Measurements from ENCODE around the gene ZNF470. TPM values are rescaled to one million over a fixed set of nuclear protein-coding genes. Genes with fewer than 3 reads are reported as not detected.

The ZNF470 gene
- total RNA-seq: 1 to 10 TPM; 6.7 to 8.1 TPM
- 4.6 TPM for polyA plus RNA-seq (2013, experiment 1 of 2)
- 4.8 TPM for polyA plus RNA-seq (2013, experiment 2 of 2)
- long read RNA-seq, experiment 1, full-length matches to known transcripts: 1 of 4 reads
- long read RNA-seq, experiment 1, partial matches to known transcripts: 0 of 4 reads
- long read RNA-seq, experiment 1, other reads (novel, unspliced or antisense): 3 of 4 reads
- long read RNA-seq, experiment 2, full-length matches to known transcripts: 6 of 11 reads
- long read RNA-seq, experiment 2, partial matches to known transcripts: 2 of 11 reads
- long read RNA-seq, experiment 2, other reads (novel, unspliced or antisense): 3 of 11 reads
- long read RNA-seq, experiment 3, full-length matches to known transcripts: 15 of 18 reads
- long read RNA-seq, experiment 3, partial matches to known transcripts: 1 of 18 reads
- long read RNA-seq, experiment 3, other reads (novel, unspliced or antisense): 2 of 18 reads
- long read RNA-seq, experiment 4, full-length matches to known transcripts: 2 of 5 reads
- long read RNA-seq, experiment 4, partial matches to known transcripts: 0 of 5 reads
- long read RNA-seq, experiment 4, other reads (novel, unspliced or antisense): 3 of 5 reads

DNA sequence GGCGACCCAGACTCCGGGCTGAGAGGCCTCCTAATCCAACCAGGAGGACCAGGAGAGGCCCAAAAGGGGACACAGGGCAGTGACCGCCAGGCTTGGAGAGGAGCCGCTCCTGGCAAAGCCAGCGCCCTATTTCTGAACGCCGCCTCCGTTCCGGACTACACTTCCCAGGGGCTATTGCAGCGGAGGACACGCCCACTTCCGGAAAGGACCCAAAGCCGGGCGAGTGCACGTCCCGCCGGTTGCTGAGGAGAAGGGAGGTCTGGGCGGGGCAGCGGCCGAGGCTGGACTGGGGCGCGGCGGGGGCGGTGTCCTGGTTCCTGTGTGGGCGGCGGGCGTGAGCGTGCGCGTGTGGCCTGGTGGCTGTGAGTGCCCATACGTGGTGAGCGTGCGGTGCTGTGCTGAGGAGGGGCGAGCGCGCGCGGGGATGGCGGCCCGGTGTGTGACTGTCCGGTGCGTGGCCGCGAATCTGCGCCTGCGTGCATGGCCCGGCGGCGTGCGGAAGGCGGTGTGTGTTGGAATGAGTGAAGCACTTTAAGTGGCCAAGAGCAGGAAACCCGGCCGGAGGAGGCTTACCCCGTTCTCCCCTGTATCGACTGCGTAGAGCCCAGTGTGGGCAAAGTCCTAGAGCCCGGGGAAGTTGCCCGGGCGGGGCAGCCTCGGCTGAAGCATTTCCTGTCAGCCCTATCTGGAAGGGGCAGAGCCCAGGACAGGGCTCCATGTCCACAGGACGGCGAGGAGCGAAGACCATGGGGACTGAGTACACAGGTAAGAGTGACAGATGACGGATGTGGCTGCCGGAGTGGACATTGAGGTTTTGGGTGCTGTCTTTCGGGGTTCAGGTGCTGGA is at the start of gene ZNF470:
Gene ZNF470, plus strand, starts transcription at position 195 of the 847 bp plus-strand sequence. CDS start 2,844 bp downstream, outside the sequence.
- Mint-ChIP-seq H3K36me3 (ENCODE audit: low read depth) (peaks cover 62% of the 10 kb centered on the region), H3K27ac (peak within 1 kb of the TSS; percentile 90)

DNA sequence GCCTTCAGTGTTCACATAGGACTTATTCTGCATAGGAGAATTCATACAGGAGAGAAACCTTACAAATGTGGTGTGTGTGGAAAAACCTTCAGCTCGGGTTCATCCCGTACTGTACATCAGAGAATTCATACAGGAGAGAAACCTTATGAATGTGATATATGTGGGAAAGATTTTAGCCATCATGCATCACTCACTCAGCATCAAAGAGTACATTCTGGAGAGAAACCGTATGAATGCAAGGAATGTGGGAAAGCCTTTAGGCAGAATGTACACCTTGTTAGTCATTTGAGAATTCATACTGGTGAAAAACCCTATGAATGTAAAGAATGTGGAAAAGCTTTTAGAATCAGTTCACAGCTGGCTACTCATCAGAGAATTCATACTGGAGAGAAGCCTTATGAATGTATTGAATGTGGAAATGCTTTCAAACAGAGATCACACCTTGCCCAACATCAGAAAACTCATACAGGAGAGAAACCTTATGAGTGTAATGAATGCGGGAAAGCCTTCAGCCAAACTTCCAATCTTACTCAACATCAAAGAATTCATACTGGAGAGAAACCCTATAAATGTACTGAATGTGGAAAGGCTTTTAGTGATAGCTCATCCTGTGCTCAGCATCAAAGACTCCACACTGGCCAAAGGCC is 41.9 kb upstream of the ZNF470 start:
- H3K27me3 Mint-ChIP-seq (ENCODE audit: insufficient read depth): no peaks in the 10 kb centered on the region
- peaks cover 96% of the 10 kb centered on the region for H3K9me3 ChIP-seq (ENCODE audit: control insufficient read depth, low read length)
- no peaks in the 10 kb centered on the region for H3K27me3 ChIP-seq (ENCODE audit: control insufficient read depth, insufficient read depth, low read length, poor library complexity, severe bottlenecking)
- TF ChIP-seq, protein P1, sequence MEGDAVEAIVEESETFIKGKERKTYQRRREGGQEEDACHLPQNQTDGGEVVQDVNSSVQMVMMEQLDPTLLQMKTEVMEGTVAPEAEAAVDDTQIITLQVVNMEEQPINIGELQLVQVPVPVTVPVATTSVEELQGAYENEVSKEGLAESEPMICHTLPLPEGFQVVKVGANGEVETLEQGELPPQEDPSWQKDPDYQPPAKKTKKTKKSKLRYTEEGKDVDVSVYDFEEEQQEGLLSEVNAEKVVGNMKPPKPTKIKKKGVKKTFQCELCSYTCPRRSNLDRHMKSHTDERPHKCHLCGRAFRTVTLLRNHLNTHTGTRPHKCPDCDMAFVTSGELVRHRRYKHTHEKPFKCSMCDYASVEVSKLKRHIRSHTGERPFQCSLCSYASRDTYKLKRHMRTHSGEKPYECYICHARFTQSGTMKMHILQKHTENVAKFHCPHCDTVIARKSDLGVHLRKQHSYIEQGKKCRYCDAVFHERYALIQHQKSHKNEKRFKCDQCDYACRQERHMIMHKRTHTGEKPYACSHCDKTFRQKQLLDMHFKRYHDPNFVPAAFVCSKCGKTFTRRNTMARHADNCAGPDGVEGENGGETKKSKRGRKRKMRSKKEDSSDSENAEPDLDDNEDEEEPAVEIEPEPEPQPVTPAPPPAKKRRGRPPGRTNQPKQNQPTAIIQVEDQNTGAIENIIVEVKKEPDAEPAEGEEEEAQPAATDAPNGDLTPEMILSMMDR (conservative IDR thresholded peaks at IDR 0.05): no peak
- no peak overlapping the region for H3K9ac ChIP-seq (ENCODE audit: extremely low read depth, low read length, poor library complexity, severe bottlenecking)
- DNase-seq: no peak
- no peaks in the 10 kb centered on the region for H3K36me3 ChIP-seq (ENCODE audit: control insufficient read depth, insufficient read depth, low read length)
- WGBS, 2 experiments (ENCODE audit: insufficient coverage in 1 of 2, insufficient read length in 1 of 2): 85 to 100% methylated on average over 2 to 3 of the region's 4 CpGs
- H3K9me3 Mint-ChIP-seq: peaks cover 98% of the 10 kb centered on the region
- no peaks in the 10 kb centered on the region for H3K4me1 ChIP-seq (ENCODE audit: control insufficient read depth, insufficient read depth, low read length)
- H3K27ac Mint-ChIP-seq: no peak overlapping the region
- no peak overlapping the region for H3K4me3 Mint-ChIP-seq
- no peak overlapping the region for H3K27ac ChIP-seq (ENCODE audit: low read depth, low read length)
- H3K4me1 Mint-ChIP-seq: no peaks in the 10 kb centered on the region
- peak overlapping the region; percentile 67 for H3K4me3 ChIP-seq (ENCODE audit: low read length)
- peaks cover 3% of the 10 kb centered on the region for H3K36me3 Mint-ChIP-seq (ENCODE audit: low read depth)

More for the DNA sequence above, at the start of gene ZNF470:
- H3K36me3 ChIP-seq (ENCODE audit: control insufficient read depth, insufficient read depth, low read length): peaks cover 37% of the 10 kb centered on the region
- no peaks in the 10 kb centered on the region for H3K27me3 Mint-ChIP-seq (ENCODE audit: insufficient read depth)
- no peaks in the 10 kb centered on the region for H3K4me1 Mint-ChIP-seq
- TF ChIP-seq, protein P1 (conservative IDR thresholded peaks at IDR 0.05): no peak
- peaks cover 87% of the 10 kb centered on the region for H3K9me3 ChIP-seq (ENCODE audit: control insufficient read depth, low read length)
- H3K4me1 ChIP-seq (ENCODE audit: control insufficient read depth, insufficient read depth, low read length): no peaks in the 10 kb centered on the region
- H3K4me3 Mint-ChIP-seq: peak within 1 kb of the TSS; percentile 98
- peak within 1 kb of the TSS; percentile 90 for H3K4me3 ChIP-seq (ENCODE audit: low read length)
- DNase-seq: peak; percentile 96
- H3K27me3 ChIP-seq (ENCODE audit: control insufficient read depth, insufficient read depth, low read length, poor library complexity, severe bottlenecking): no peaks in the 10 kb centered on the region
- WGBS, 2 experiments (ENCODE audit: insufficient coverage in 1 of 2, insufficient read length in 1 of 2): 6 to 19% methylated on average over 17 to 66 of the region's 66 CpGs
- peaks cover 92% of the 10 kb centered on the region for H3K9me3 Mint-ChIP-seq
- no peak within 1 kb of the TSS for H3K27ac ChIP-seq (ENCODE audit: low read depth, low read length)
- no peak within 1 kb of the TSS for H3K9ac ChIP-seq (ENCODE audit: extremely low read depth, low read length, poor library complexity, severe bottlenecking)

DNA sequence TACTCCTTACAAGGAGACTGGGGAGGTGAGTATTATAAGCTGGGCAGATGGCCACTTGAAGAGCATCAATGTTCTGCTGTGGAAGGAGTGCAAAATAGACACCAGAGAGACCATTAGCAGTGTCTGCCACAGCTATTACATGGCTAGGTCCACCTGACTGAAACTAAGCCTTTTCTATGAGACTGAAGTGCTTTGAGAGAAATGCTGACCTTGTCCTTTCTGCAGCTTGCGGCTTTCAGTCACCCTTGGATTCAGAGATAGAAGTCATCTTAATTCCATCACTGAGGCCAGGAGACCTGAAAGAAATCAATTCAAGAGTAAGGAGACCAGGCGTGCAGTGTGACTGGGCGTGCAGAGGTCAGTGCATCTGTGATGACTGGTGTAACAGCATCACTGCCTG is 29.8 kb upstream of the ZNF470 start:
- 93 to 97% methylated on average over 3 of the region's 3 CpGs for WGBS, 2 experiments (ENCODE audit: insufficient coverage in 1 of 2, insufficient read length in 1 of 2)
- peaks cover 66% of the 10 kb centered on the region for H3K9me3 Mint-ChIP-seq
- TF ChIP-seq, protein P1 (conservative IDR thresholded peaks at IDR 0.05): no peak
- peaks cover 24% of the 10 kb centered on the region for H3K36me3 Mint-ChIP-seq (ENCODE audit: low read depth)
- Histone ChIP-seq H3K27me3 (ENCODE audit: control insufficient read depth, insufficient read depth, low read length, poor library complexity, severe bottlenecking) (no peaks in the 10 kb centered on the region), H3K36me3 (ENCODE audit: control insufficient read depth, insufficient read depth, low read length) (peaks cover 15% of the 10 kb centered on the region), H3K4me1 (ENCODE audit: control insufficient read depth, insufficient read depth, low read length) (no peaks in the 10 kb centered on the region), H3K9ac (ENCODE audit: extremely low read depth, low read length, poor library complexity, severe bottlenecking) (no peak overlapping the region), H3K4me3 (ENCODE audit: low read length) (peak overlapping the region; percentile 82), H3K9me3 (ENCODE audit: control insufficient read depth, low read length) (peaks cover 80% of the 10 kb centered on the region), H3K27ac (ENCODE audit: low read depth, low read length) (no peak overlapping the region)
- no peak overlapping the region for H3K27ac Mint-ChIP-seq
- H3K4me3 Mint-ChIP-seq: peak overlapping the region; percentile 80
- peaks cover 6% of the 10 kb centered on the region for H3K4me1 Mint-ChIP-seq
- H3K27me3 Mint-ChIP-seq (ENCODE audit: insufficient read depth): peaks cover 2% of the 10 kb centered on the region
- DNase-seq: no peak

Measured in endodermal cell (in vitro differentiated cells).